ENCODE measurements around the gene C3orf33.
A peak's percentile ranks its signal among the peaks of the same experiment; 100 is the strongest.

C3orf33 gene

DNA sequence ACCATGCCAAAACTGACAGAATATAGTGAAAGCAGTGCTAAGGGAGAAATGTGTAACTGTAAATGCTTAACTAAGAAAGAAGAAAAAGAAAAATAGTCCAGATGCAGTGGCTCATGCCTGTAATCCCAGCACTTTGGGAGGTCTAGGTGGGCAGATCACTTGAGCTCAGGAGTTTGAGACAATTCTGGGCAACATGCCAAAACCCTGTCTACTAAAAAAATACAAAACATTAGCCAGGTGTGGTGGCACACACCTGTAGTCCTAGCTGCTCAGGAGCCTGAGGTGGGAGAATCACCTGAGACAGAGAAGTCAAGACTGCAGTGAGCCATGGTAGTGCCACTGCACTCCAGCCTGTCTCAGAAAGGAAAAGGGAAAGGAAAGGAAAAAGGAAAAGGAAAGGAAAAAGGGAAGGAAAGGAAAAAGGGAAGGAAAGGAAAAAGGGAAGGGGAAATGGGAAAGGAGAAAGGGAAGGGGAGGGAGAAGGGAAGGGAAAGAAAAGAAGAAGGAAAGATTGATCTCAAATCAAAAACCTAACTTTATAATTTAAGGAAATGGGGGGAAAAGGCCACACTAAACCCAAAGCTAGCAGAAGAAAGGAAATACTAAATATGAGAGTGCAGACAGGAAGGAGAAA is 20.3 kb downstream of the C3orf33 start:
- no peak for DNase-seq (ENCODE audit: low read depth in 2 of 2)

DNA sequence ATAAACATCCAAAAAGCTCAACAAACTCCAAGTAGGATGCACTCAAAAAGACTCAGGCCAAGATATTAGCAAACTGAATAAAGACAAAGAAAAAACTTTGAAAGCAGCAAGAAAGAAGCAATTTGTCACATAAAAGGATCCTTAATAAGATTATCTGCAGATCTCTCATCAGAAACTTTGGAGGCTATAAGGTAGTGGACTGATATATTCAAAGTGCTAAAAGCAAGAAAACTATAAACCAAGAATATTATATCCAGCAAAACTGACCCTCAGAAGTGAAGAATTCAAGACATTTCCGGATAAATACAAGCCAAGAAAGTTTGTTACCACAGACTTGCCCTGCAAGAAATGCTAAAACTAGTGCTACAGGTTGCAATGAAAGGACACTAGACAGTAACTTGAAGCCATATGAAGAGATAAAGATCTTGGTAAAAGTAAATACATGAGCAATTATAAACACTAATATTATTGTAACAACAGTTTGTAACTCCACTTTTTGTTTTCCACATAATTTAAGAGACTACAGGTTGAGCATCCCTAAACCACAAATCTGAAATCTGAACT is 23.6 kb downstream of the C3orf33 start:
- no peak for DNase-seq (ENCODE audit: low read depth in 2 of 2)

DNA sequence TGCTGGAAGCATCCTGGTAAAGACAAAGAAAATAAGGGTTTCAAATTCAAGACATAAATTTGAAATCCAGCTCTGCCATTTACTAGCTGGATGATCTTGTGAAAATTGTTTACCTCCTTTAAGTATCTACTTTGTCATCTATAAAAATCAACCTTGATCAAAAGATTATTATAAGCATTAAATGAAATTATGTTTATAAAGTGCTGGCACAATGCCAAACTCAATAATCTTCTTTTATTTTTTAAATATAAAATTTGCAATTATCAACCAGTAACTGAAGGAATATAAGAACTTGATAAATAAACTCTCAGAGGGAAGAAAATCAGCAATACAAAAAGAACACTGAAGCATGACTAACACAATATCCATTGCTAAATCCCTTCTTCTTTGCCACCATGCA is 25.8 kb downstream of the C3orf33 start:
- no peak for DNase-seq (ENCODE audit: low read depth in 2 of 2)

DNA sequence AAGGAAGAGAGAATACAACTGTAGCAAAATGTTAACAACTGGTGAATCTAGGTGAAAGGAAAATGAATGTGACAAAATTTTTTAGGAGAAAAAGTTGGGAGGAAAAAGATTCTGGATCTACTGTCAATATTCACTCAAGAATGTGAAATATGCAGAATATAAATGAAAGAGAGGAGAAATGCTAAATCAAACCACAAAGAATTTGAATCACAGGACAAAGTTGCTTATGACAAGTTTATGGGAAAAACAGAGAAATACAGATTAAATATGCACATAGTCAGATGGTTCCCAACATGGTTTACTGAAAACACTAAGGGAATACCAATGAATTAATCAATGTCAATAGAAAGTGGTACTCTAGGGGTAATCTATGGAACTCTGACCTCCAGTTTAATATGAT is 27.6 kb downstream of the C3orf33 start:
- no peak for DNase-seq (ENCODE audit: low read depth in 2 of 2)

DNA sequence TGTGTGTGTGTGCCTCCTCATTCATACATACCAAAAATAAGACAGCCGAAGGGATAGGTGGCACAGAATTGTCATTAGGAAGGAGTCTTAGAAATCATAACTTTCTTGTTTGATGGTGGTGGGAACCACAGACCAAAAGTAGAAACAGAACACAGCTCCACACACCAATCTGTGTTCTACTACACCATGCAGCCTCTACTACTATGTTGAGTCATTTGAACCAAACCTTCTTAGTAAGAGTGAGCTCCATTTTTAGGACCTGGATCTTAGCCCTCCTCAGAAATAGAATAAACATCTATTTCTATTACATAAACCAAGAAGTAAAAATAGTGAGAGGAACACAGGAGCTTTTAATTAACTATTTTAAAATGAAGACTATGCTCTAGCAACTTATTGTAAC is 33.3 kb downstream of the C3orf33 start:
- no peak for DNase-seq (ENCODE audit: low read depth in 2 of 2)

DNA sequence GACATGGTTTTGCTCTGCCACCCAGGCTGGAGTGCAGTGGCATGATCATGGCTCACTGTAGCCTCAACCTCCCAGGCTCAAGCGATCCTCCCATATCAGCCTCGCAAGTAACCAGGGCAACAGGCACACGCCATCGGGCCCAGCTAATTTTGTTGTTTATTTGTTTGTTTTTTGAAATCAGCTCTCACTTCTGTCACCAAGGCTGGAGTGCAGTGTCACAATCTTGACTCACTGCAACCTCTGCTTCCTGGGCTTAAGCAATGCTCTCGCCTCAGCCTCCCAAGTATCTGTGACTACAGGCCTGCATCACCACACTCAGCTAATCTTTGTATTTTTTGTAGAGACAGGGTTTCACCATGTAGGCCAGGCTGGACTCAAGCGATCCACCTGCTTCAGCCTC is 35.0 kb downstream of the C3orf33 start:
- no peak for DNase-seq (ENCODE audit: low read depth in 2 of 2)

DNA sequence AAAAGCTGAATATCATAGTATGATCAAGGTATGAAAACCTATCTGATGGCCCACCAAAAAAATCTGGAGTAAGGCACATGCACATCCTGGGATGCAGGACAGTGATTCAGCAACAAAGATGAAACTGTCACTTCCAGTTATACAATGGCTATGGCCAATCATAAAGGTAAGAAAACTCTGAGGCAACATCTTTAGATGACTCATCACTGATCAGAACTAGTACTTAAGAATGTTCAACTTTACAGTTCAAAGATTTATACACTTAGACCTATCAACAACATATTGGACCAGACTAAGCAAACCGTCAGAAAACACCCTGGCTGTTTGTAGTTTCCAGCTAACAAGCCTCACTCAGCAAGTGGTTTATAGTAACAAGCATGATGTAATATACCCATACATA is 39.9 kb downstream of the C3orf33 start:
- DNase-seq (ENCODE audit: low read depth in 2 of 2), result no peak

DNA sequence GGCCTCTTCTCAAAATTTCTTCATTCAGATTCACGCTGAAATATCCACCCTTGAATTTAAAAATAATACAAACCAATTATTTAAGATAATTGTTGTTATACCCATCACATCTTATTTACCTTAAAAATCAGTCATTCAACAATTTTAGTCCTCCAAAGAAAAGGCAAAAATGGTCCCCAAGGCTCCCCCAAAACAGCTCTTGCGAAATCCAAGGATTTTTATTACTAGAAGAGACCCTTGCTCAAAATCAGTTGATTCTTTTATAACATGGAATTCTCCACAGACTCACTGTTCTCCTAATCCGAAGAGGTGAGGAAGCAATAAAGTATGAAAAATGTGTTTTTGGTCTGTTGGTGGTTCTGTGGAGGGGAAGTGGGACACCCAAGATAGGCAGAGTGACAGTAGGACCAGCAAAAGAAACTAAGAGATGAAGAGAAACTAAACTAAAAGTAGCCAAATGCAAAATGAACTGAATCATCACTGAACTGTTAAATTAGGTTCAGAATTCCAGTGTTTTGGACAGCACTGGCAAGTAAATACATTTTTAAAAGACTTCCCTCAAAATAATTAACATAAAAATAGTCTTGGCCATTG is 42.1 kb downstream of the C3orf33 start:
- DNase-seq (ENCODE audit: low read depth in 2 of 2), result no peak

DNA sequence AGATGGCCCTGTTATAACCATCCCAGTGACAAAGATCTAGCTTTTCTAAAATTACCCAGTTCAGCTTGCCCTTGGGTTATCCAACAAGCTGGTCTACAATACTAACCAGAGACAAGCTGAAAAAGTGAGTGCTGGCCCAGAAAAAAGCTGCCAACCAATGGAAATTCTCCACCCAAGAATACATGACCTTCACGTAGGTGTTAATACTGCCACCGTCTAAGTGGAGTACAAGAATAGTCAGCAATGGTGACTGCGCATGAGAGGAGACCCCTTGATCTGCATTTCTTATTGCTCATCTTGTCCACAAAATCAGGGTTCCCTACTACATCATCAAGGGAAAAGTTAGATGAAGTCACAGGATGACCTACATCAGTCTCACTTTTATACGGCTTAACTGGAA is 45.4 kb downstream of the C3orf33 start:
- DNase-seq (ENCODE audit: low read depth in 2 of 2), result no peak

DNA sequence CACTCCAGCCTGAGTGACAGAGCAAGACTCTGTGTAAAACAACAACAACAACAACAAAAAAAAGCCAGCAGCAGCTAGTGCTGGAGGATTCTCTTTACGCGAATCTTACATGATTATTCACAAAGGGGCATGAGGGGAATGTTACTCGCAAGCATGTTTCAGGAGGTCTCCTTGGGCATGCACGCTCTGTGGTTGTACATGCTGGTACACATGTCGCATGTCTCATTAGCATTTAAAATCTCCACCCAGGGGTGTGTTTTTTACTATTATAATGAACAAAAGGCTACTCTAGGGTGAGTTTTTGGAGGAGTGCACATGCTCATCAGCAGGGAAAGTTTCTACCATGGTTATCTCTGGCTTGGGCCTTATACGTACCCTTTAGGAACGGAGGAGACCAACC is 48.5 kb downstream of the C3orf33 start:
- no peak for DNase-seq (ENCODE audit: low read depth in 2 of 2)

DNA sequence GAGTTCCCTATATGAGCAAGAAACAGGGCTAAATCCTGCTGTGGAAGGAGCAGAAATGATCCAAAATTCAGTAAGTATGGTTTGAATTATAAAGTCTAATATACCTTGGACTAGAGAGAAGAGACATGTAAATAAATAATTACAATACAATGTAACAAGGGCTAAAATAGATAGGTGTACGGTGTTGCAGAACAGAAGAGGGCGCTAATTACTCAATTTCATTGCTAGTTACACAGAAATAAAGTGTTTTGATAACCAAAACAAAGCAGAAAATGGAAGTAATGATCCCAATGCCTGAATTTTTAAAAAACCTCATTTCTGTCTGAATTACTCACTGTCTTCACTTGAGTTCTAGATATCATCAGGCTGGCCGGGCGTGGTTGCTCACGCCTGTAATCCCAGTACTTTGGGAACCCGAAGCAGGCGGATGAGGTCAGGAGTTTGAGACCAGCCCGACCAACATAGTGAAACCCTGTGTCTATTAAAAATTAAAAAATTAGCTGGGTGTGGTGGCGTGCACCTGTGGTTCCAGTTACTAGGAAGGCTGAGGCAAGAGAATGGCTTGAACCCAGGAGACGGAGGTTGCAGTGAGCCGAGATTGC is 52.9 kb downstream of the C3orf33 start:
- DNase-seq (ENCODE audit: low read depth in 2 of 2), result no peak

DNA sequence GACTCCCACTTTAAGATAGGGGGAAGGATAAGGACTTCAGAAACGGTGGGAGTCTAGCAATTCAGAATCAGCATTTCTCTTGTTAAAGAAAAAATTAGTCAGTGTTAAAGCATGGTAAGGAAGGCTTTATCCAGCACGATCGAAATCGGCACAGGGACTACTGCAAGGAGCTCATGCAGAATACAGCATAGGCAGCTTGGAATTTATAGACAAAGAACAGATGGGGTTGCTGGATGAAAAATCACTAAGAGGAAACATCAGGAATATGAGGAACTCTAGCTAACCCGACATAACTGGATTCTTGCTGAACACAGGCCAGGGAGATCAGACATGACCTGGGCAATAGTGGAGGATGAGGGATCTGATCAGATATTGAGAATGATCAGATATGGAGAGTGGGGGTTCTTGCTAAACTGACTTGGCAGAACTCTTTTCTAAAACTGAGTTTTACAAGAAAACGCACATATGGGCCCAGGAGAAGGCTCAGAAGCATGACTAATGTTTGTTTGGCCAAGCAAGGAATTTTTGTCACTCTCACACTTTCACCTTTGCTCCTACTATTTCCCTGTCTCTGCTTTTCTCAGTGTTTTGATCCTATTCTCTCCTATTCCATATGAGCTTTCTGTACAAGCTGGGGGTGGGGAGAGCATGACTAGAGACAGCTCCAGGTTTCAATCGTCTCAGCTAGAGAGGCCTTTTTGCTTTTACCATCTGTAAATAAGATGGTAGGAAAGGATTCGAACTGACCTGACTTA is 57.3 kb downstream of the C3orf33 start:
- DNase-seq (ENCODE audit: low read depth in 2 of 2), result no peak

DNA sequence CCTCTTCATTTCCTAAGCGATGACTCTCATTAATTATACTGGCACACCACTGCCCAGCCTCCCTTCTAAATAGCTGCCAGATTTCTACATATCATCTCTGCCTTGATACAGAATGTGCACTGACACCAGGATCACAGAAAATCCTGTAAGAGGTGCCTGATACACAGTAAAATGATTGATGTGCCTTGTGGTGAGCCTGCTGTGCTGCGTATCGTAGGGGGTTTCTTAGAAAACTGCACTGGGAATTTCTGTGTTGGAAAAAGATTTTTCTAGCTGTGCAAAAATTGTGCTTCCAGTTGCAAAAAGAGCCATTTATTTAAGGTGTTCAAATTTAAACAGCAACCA is 58.2 kb downstream of the C3orf33 start:
- DNase-seq (ENCODE audit: low read depth in 2 of 2), result no peak

DNA sequence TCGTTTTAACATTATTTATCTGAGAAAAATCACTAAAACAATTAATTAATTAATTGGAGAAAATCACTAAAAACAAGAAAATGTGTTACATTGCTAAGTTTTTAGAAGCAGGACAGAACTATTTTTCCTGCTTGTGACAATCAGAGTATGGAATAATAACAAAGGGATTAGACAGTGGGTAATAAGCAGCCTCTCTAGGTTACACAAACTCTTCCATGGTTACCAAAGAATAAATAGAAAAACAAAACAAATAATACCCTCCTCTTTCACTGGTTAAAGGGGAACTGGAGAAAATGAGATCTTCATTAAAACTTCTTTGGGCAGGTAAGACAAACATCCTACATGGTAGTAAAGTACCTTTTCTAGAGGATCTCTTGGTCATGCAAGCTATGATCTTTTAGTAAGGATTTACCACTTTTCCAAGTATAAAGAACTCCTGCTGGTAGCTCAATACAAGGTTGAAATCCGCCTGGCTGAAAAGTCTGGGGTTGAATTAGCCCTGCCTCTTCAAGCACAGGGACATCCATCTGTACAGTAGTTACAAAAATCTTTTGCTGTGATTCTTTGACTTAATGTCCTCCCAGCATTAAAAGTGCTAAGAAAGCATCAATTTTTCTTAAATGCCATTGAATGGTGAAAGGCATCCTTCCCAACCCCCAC is 58.7 kb downstream of the C3orf33 start:
- no peak for DNase-seq (ENCODE audit: low read depth in 2 of 2)

DNA sequence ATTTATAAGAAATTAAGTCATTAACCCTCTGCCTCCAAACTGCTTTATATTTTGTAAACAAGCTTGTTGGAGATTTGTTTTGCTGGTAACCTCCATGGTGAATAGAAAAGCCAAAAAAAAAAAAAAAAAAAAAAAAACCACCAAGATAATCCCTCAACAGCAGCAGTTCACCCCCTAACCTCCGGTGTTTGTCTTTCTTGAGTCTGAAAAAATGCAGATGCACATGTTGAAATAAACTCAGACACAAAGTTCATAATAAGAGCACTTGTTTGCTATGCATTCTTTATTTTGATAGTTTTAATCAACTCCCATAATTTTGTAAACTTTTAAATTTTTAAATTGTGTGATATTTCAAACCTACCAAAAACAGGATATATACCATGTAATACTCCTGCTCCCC is 59.4 kb downstream of the C3orf33 start:
- no peak for DNase-seq (ENCODE audit: low read depth in 2 of 2)

DNA sequence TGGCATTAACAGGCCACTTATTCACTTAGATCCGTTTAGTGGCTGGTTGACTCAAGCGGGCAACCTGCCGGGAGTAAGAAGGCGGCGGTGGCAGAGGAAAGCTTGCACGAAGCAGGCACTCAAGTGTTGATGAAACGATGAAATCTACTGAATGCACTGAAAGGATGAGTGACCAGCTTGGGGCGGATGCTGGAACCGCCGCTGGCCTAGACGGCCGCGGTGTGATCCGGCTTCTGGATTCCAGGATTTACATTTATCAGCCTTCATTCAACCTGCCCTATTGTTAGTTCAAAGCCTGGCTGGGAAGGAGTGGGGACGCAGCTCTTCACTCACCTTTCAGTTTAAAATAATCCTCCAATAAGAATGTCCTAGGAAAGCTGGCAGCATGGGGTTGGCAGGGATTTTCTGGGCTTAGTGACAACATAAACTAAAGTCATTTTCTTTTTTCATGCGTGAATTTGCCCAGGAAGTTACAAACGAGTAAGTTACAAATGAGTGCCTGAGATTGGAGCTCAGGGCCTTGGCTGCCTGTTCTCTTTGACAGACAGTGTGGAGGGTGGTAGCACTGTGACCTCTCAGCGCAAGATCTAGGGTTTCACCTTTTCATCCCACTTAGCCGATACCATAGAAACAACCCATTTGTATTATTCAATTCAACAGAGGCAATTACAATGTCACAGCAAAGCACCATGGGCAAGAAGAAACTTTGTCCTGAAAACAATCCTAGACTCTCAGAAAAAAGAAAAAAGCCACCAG is 60.1 kb downstream of the C3orf33 start:
- no peak for DNase-seq (ENCODE audit: low read depth in 2 of 2)

DNA sequence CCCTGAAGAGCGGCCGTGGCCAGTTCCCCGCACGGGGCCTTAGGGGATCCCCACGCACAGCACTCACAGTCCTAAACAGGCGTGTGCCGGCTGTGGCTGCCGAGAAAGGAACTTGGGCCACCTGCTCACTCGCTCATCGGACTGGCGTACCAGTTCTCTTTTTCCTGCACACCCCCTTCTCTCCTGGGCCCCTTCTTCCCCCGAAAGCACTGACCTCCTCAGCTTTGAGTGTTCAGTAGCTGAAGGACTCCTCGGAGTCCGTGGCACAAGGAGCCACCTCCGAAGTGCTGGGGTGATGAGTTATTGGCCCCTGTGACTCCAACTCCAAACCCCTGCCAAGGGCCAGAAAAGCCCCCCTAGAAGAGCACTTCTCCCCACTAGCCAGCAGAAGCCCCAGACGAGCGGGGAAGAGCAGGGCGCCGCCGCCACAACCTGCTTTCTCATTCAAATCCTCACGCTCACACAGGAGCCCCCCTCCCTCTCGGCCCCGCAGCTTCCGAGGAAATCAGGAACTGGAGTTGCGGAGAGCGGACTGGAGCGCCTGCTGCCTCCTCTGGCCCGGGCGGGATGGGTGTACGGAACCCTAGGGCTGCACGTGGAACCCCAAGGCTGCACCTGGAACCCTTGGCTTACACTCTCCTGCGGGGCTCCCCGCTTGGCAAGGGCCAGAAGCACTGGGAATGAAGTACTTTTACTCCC is 61.3 kb downstream of the C3orf33 start, which contains the start of gene PLCH1:
Gene PLCH1, minus strand, starts transcription at position 446 of the 699 bp plus-strand sequence. CDS start 40,847 bp downstream, outside the sequence.
- peak in 1 of 2 donors; percentile 15 for DNase-seq (ENCODE audit: low read depth in 2 of 2)

DNA sequence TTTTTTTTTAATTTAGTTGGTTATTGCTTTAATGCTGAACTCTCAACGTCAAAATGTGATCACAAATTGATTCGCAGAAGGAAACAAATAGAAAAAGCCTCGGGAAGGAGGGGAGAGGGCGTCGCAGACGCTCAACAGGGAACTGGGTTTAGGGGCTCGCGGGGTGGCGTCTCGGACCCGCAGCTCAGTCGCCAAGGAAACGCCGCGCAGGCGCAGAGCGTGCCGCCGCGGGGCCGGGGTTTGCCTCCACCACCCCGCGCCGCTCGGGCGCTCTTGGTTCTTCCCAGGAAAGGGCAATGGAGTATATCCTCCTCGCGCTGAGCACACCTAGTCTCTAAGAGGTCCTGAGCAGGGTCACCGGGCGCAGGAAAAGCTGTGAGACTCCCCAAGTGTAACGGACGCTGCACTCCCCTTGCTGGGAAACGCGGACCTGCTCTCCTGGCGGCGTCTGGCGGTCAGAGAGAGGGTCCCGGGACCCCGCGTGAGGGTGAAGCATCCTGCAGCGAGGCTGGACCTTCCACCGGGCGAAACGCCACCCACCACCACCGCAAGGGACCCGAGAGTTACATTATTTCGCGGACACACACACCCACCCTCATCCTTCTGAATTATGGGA is 62.0 kb downstream of the C3orf33 start:
- peak in 1 of 2 donors; percentile 29 for DNase-seq (ENCODE audit: low read depth in 2 of 2)

DNA sequence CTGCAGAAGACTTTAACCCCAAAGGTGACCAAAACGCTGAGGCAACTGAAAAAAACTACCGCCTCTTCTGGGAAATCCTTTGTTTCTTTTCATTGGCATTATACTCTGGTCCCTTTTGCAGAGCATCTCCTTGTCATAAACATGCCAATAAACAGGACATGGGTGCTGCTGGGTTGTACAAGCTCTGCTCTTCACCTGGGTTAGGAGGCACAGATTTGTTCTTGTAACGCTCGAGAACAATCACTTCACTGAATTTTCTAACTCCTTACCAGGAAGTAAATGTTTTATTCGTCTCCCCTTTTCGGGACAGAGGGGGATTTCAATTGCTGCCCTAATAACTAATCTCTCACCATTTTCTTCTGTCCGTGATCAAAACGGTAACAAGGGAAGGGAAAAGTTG is 62.5 kb downstream of the C3orf33 start:
- no peak for DNase-seq (ENCODE audit: low read depth in 2 of 2)

DNA sequence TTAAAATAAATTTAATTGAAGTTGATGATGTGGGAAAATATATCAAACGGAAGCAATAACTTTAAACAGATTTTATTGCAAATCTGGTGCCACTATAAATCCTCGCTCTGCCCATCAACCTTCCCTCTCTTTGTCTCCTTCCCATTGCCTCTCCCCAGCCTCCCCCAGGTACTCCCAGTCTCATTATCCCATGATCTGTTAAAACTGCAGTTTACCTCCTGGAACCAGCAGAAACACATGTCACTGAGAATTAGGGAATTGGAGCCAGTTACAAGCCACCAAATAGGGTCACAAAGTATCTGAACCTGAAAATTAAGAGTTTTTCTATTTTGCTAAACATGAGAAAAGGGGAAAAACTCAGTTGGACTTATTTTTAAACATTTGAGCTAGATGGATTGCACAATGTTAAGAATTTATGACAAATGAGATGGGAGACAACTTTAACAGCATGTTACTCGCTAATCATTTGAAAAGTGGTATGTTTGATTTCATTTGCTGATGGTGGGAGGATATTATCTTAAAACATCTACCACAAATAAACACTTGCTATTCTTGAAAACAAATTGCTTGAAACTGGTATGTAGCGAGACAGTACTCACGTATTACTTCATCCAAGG is 63.6 kb downstream of the C3orf33 start:
- no peak for DNase-seq (ENCODE audit: low read depth in 2 of 2)

Measured in stimulated activated CD4-positive, alpha-beta T cell treated with anti-CD3 and anti-CD28 coated beads, Interleukin-1b, Interleukin-23, amount 100 ng/mL, for 1 hour (primary cell).